ENCODE measurements around the gene ZNF474. TPM values are rescaled to one million over a fixed set of nuclear protein-coding genes. Genes with fewer than 3 reads are reported as not detected.

ZNF474 gene
- total RNA-seq, 1 experiment from 2014 or later: not detected

DNA sequence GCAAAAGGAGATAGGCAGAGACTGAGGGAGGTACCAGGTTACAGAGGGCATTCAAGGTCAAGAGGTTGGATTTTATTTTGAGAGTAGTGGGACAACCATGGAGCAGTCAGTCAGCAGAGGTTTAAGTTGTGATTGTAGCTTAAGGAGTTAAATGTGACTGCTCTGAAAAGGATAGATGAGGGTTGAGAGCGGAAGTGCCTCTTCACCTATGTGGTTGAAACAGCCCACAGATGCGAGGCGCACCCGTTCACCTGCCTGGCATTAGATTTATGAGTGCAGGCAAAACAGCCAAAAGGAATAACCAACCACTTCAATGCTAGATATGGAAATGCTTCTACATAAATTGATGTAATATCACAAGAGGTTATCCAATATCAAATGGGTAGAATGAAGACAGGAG, 8.4 kb downstream of the ZNF474 start:
- H3K27ac Mint-ChIP-seq: no peak overlapping the region

More for the DNA sequence above, 8.4 kb downstream of the ZNF474 start:
- Mint-ChIP-seq H3K36me3 (no peaks in the 10 kb centered on the region), H3K9me3 (no peaks in the 10 kb centered on the region), H3K27me3 (ENCODE audit: low read depth) (no peaks in the 10 kb centered on the region), H3K4me3 (no peak overlapping the region), H3K4me1 (no peaks in the 10 kb centered on the region)
- CTCF ChIA-PET: interaction anchor here (0.7 kb wide), 1 partner anchor 18 kb away, joined by 4 read pairs; no protein-coding TSS in a partner anchor
- TF ChIP-seq MXD4 (CRISPR knock-in tag; IDR thresholded peaks at IDR 0.05; ENCODE audit: borderline replicate concordance): no peak
- TF ChIP-seq ATF1 (CRISPR knock-in tag; IDR thresholded peaks at IDR 0.05): no peak
- TF ChIP-seq, protein P1, sequence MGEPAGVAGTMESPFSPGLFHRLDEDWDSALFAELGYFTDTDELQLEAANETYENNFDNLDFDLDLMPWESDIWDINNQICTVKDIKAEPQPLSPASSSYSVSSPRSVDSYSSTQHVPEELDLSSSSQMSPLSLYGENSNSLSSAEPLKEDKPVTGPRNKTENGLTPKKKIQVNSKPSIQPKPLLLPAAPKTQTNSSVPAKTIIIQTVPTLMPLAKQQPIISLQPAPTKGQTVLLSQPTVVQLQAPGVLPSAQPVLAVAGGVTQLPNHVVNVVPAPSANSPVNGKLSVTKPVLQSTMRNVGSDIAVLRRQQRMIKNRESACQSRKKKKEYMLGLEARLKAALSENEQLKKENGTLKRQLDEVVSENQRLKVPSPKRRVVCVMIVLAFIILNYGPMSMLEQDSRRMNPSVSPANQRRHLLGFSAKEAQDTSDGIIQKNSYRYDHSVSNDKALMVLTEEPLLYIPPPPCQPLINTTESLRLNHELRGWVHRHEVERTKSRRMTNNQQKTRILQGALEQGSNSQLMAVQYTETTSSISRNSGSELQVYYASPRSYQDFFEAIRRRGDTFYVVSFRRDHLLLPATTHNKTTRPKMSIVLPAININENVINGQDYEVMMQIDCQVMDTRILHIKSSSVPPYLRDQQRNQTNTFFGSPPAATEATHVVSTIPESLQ (CRISPR knock-in tag; IDR thresholded peaks at IDR 0.05): no peak
- no peak for TF ChIP-seq ESRRA (CRISPR knock-in tag; IDR thresholded peaks at IDR 0.05; ENCODE audit: borderline replicate concordance)
- TF ChIP-seq JUN (CRISPR knock-in tag; IDR thresholded peaks at IDR 0.05): no peak
- TF ChIP-seq TEAD1 (CRISPR knock-in tag; IDR thresholded peaks at IDR 0.05): no peak
- no peak for TF ChIP-seq NR2C2 (CRISPR knock-in tag; IDR thresholded peaks at IDR 0.05)
- no peak for TF ChIP-seq OVOL2 (CRISPR knock-in tag; IDR thresholded peaks at IDR 0.05; ENCODE audit: borderline replicate concordance)
- TF ChIP-seq FOXK1 (CRISPR knock-in tag; IDR thresholded peaks at IDR 0.05): no peak
- TF ChIP-seq, protein P2, sequence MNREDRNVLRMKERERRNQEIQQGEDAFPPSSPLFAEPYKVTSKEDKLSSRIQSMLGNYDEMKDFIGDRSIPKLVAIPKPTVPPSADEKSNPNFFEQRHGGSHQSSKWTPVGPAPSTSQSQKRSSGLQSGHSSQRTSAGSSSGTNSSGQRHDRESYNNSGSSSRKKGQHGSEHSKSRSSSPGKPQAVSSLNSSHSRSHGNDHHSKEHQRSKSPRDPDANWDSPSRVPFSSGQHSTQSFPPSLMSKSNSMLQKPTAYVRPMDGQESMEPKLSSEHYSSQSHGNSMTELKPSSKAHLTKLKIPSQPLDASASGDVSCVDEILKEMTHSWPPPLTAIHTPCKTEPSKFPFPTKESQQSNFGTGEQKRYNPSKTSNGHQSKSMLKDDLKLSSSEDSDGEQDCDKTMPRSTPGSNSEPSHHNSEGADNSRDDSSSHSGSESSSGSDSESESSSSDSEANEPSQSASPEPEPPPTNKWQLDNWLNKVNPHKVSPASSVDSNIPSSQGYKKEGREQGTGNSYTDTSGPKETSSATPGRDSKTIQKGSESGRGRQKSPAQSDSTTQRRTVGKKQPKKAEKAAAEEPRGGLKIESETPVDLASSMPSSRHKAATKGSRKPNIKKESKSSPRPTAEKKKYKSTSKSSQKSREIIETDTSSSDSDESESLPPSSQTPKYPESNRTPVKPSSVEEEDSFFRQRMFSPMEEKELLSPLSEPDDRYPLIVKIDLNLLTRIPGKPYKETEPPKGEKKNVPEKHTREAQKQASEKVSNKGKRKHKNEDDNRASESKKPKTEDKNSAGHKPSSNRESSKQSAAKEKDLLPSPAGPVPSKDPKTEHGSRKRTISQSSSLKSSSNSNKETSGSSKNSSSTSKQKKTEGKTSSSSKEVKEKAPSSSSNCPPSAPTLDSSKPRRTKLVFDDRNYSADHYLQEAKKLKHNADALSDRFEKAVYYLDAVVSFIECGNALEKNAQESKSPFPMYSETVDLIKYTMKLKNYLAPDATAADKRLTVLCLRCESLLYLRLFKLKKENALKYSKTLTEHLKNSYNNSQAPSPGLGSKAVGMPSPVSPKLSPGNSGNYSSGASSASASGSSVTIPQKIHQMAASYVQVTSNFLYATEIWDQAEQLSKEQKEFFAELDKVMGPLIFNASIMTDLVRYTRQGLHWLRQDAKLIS (CRISPR knock-in tag; IDR thresholded peaks at IDR 0.05; ENCODE audit: borderline replicate concordance): no peak
- TF ChIP-seq, protein P3, sequence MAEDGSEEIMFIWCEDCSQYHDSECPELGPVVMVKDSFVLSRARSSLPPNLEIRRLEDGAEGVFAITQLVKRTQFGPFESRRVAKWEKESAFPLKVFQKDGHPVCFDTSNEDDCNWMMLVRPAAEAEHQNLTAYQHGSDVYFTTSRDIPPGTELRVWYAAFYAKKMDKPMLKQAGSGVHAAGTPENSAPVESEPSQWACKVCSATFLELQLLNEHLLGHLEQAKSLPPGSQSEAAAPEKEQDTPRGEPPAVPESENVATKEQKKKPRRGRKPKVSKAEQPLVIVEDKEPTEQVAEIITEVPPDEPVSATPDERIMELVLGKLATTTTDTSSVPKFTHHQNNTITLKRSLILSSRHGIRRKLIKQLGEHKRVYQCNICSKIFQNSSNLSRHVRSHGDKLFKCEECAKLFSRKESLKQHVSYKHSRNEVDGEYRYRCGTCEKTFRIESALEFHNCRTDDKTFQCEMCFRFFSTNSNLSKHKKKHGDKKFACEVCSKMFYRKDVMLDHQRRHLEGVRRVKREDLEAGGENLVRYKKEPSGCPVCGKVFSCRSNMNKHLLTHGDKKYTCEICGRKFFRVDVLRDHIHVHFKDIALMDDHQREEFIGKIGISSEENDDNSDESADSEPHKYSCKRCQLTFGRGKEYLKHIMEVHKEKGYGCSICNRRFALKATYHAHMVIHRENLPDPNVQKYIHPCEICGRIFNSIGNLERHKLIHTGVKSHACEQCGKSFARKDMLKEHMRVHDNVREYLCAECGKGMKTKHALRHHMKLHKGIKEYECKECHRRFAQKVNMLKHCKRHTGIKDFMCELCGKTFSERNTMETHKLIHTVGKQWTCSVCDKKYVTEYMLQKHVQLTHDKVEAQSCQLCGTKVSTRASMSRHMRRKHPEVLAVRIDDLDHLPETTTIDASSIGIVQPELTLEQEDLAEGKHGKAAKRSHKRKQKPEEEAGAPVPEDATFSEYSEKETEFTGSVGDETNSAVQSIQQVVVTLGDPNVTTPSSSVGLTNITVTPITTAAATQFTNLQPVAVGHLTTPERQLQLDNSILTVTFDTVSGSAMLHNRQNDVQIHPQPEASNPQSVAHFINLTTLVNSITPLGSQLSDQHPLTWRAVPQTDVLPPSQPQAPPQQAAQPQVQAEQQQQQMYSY (CRISPR knock-in tag; IDR thresholded peaks at IDR 0.05): no peak
- TF ChIP-seq, protein P4, sequence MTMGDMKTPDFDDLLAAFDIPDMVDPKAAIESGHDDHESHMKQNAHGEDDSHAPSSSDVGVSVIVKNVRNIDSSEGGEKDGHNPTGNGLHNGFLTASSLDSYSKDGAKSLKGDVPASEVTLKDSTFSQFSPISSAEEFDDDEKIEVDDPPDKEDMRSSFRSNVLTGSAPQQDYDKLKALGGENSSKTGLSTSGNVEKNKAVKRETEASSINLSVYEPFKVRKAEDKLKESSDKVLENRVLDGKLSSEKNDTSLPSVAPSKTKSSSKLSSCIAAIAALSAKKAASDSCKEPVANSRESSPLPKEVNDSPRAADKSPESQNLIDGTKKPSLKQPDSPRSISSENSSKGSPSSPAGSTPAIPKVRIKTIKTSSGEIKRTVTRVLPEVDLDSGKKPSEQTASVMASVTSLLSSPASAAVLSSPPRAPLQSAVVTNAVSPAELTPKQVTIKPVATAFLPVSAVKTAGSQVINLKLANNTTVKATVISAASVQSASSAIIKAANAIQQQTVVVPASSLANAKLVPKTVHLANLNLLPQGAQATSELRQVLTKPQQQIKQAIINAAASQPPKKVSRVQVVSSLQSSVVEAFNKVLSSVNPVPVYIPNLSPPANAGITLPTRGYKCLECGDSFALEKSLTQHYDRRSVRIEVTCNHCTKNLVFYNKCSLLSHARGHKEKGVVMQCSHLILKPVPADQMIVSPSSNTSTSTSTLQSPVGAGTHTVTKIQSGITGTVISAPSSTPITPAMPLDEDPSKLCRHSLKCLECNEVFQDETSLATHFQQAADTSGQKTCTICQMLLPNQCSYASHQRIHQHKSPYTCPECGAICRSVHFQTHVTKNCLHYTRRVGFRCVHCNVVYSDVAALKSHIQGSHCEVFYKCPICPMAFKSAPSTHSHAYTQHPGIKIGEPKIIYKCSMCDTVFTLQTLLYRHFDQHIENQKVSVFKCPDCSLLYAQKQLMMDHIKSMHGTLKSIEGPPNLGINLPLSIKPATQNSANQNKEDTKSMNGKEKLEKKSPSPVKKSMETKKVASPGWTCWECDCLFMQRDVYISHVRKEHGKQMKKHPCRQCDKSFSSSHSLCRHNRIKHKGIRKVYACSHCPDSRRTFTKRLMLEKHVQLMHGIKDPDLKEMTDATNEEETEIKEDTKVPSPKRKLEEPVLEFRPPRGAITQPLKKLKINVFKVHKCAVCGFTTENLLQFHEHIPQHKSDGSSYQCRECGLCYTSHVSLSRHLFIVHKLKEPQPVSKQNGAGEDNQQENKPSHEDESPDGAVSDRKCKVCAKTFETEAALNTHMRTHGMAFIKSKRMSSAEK (CRISPR knock-in tag; IDR thresholded peaks at IDR 0.05; ENCODE audit: borderline replicate concordance): no peak
- TF ChIP-seq, protein P5, sequence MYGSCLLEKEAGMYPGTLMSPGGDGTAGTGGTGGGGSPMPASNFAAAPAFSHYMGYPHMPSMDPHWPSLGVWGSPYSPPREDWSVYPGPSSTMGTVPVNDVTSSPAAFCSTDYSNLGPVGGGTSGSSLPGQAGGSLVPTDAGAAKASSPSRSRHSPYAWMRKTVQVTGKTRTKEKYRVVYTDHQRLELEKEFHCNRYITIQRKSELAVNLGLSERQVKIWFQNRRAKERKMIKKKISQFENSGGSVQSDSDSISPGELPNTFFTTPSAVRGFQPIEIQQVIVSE (CRISPR knock-in tag; IDR thresholded peaks at IDR 0.05; ENCODE audit: borderline replicate concordance): no peak
- TF ChIP-seq, protein P6, sequence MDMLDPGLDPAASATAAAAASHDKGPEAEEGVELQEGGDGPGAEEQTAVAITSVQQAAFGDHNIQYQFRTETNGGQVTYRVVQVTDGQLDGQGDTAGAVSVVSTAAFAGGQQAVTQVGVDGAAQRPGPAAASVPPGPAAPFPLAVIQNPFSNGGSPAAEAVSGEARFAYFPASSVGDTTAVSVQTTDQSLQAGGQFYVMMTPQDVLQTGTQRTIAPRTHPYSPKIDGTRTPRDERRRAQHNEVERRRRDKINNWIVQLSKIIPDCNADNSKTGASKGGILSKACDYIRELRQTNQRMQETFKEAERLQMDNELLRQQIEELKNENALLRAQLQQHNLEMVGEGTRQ (CRISPR knock-in tag; IDR thresholded peaks at IDR 0.05): no peak
- ATAC-seq: no peak
- POLR2A ChIA-PET: no interaction called here
- no peak for DNase-seq (ENCODE audit: low spot score)

Measured in WTC11 (cell line).